Testis (tissue), 2 donors: ENCODE results near the gene GTPBP4.

Experiments used
- CTCF ChIP-seq, 3 experiments: fragments of 450-650 bp in 2 of 3; fragments of 200-600 bp in 1 of 3; sonication (generic) in 1 of 3; IDR thresholded peaks; one replicate each; pipeline ENCODE4 v1.5.1; 2016 to 2019; ENCODE audit warnings: antibody characterized with exemption in 3 of 3, mild to moderate bottlenecking in 2 of 3, moderate library complexity in 1 of 3
- POLR2A ChIP-seq: fragments of 450-650 bp; IDR thresholded peaks from one replicate; pipeline ENCODE4 v1.6.1; 2017; ENCODE audit warnings: antibody characterized with exemption, mild to moderate bottlenecking, moderate library complexity

GRCh38 chr10:1009071-1009494, 20.8 kb downstream of the GTPBP4 start:
- TF ChIP-seq CTCF (IDR thresholded peaks at IDR 0.05) (no peak), POLR2A (no peak)
